Cortex of kidney (tissue), 1 donor: ENCODE results near the gene GSTM4.

Source experiments
- DNase-seq: peaks from one replicate; lab custom pipeline; 2025; lab: John Stamatoyannopoulos, UW

The GSTM4 gene

GRCh38 chr1:109655615-109656519 lies at the start of gene GSTM4:
GSTM4 (plus strand) TSS chr1:109656099; CDS start chr1:109656390, 291 bp downstream.
- no peak for DNase-seq

- DNase-seq, result no peak
These were observed 46.0 kb upstream of the GSTM4 start for GRCh38 chr1:109609881-109610280.

GRCh38 chr1:109610609-109611307 lies 45.1 kb upstream of the GSTM4 start:
- DNase-seq, result no peak

- no peak for DNase-seq
These were observed 44.5 kb upstream of the GSTM4 start for GRCh38 chr1:109611308-109611990.

- DNase-seq, result no peak
These were observed 42.3 kb upstream of the GSTM4 start for GRCh38 chr1:109613361-109614147.

GRCh38 chr1:109615879-109616278 lies 40.0 kb upstream of the GSTM4 start:
- DNase-seq, result no peak

GRCh38 chr1:109616391-109616790 lies 39.5 kb upstream of the GSTM4 start:
- DNase-seq, result no peak

- no peak for DNase-seq
These were observed 38.6 kb upstream of the GSTM4 start for GRCh38 chr1:109617291-109617801.

- no peak for DNase-seq
These were observed 37.0 kb upstream of the GSTM4 start for GRCh38 chr1:109618661-109619575.

- DNase-seq, result no peak
These were observed 36.1 kb upstream of the GSTM4 start, which contains the start of the genes AMPD2 and GNAT2 for GRCh38 chr1:109619576-109620400. AMPD2 (plus strand) TSS chr1:109619837; CDS start chr1:109621176, 1,339 bp downstream. GNAT2 (minus strand) TSS chr1:109619616; CDS start chr1:109612870, 6,746 bp downstream.

- no peak for DNase-seq
These were observed 35.5 kb upstream of the GSTM4 start for GRCh38 chr1:109620401-109620791.

- no peak for DNase-seq
These were observed 35.0 kb upstream of the GSTM4 start for GRCh38 chr1:109620841-109621286.

- DNase-seq, result no peak
These were observed 34.3 kb upstream of the GSTM4 start for GRCh38 chr1:109621379-109622136.

- DNase-seq, result no peak
These were observed 33.6 kb upstream of the GSTM4 start for GRCh38 chr1:109622137-109622892.

- DNase-seq, result no peak
These were observed 33.0 kb upstream of the GSTM4 start for GRCh38 chr1:109622895-109623294.

GRCh38 chr1:109623601-109624161 lies 32.2 kb upstream of the GSTM4 start:
- no peak for DNase-seq
